Transverse colon (tissue), 4 donors: ENCODE data around the gene ITGB1. TPM values are rescaled to one million over a fixed set of nuclear protein-coding genes. Genes with fewer than 3 reads are reported as not detected.

ENCODE experiments used
- DNase-seq: peaks from one replicate; pipeline ENCODE4 v3.0.0-alpha.2; 2019
- H3K27ac ChIP-seq, 4 donors: fragments of 200-600 bp; sonication (generic); 2 replicates each; pipeline ENCODE4 v1.5.1; 2016 to 2018; ENCODE audit warnings: inconsistent platforms in 4 of 4
- H3K27me3 ChIP-seq: fragments of 200-600 bp; sonication (generic); 2 replicates; pipeline ENCODE4 v1.5.1; 2017; ENCODE audit warnings: inconsistent platforms
- H3K36me3 ChIP-seq, 4 donors: fragments of 200-600 bp; sonication (generic); 2 replicates each; pipeline ENCODE4 v1.5.1; 2017 to 2019; ENCODE audit warnings: inconsistent platforms in 4 of 4
- H3K4me1 ChIP-seq, 4 donors: fragments of 200-600 bp; sonication (generic); 2 replicates each; pipeline ENCODE4 v1.5.1; 2017 to 2020; ENCODE audit warnings: inconsistent platforms in 4 of 4
- H3K4me3 ChIP-seq, 4 donors: fragments of 200-600 bp; sonication (generic); 1 replicate in 1 of 4; 2 replicates in 3 of 4; pipeline versions ENCODE4 v1.5.1 to v1.6.1; 2017 to 2019; ENCODE audit warnings: inconsistent platforms in 4 of 4
- H3K9me3 ChIP-seq, 2 donors: fragments of 200-600 bp; sonication (generic); 2 replicates each; pipeline ENCODE4 v1.5.1; 2017 to 2019; ENCODE audit warnings: inconsistent platforms in 2 of 2
- CTCF ChIP-seq, 5 experiments: fragments of 200-600 bp in 3 of 5; fragments of 450-650 bp in 2 of 5; sonication (generic) in 3 of 5; IDR thresholded peaks; 1 replicate in 2 of 5; 2 replicates in 3 of 5; pipeline ENCODE4 v1.5.1; 2016 to 2017; ENCODE audit warnings: antibody characterized with exemption in 5 of 5, inconsistent platforms in 3 of 5, mild to moderate bottlenecking in 2 of 5, moderate library complexity in 1 of 5
- EP300 ChIP-seq: sonication (generic); formaldehyde crosslinking; IDR thresholded peaks from one replicate; pipeline ENCODE4 v1.6.1; 2017; ENCODE audit warnings: antibody characterized with exemption, low read depth
- POLR2A ChIP-seq: fragments of 450-650 bp; IDR thresholded peaks from one replicate; pipeline ENCODE4 v1.6.1; 2016; ENCODE audit warnings: antibody characterized with exemption, mild to moderate bottlenecking, moderate library complexity
- POLR2AphosphoS5 ChIP-seq, 3 donors: sonication (generic); formaldehyde crosslinking; IDR thresholded peaks; one replicate each; pipeline ENCODE4 v1.6.1; 2016; ENCODE audit warnings: antibody characterized with exemption in 3 of 3
- WGBS, 2 donors: methylation state at CpG; one replicate each; pipeline ENCODE4 v1.1.5; 2018; ENCODE audit warnings: low coverage in 1 of 2; 5-methylcytosine and 5-hydroxymethylcytosine counted together
- in situ Hi-C, 4 donors: fragments of 200-750 bp; cut with MboI; loops; one replicate each; pipeline versions ENCODE4 v1.15.0 to v1.15.1; 2017; ENCODE audit warnings: low sequenced_read_pairs in 3 of 4, low pct_ligation_motif_present in 1 of 4, low pct_unique_long_range_greater_than_20kb in 1 of 4
- intact Hi-C: fragments of 100-400 bp; cut with DNase I; formaldehyde crosslinking; loops from one replicate; pipeline ENCODE4 v1.15.1; 2023; ENCODE audit warnings: low total_unique reads
- total RNA-seq, 4 donors: library from RNA; depleted of rRNA; stranded (reverse); fragments of >200 nt; gene quantifications; one replicate each; pipeline ENCODE4 v1.1.0, GENCODE V29; 2016

ITGB1 gene
- total RNA-seq, 4 donors from 2014 or later, result 135 to 362 (median 252) TPM

- Histone ChIP-seq H3K9me3 (no peaks in the 10 kb centered on the region), H3K4me1 (peaks cover 7 to 67% (median 51%) of the 10 kb centered on the region in 4 donors), H3K36me3 (no peaks in the 10 kb centered on the region), H3K27me3 (no peaks in the 10 kb centered on the region), H3K27ac (peak overlapping the region; percentile 9 to 51 (median 24)), H3K4me3 (no peak overlapping the region)
- intact Hi-C loops, result loop anchor here (10.0 kb wide), 1 partner anchor 54 kb away; no protein-coding TSS in a partner anchor
- TF ChIP-seq POLR2A (no peak), CTCF (IDR thresholded peaks at IDR 0.05) (no peak), EP300 (no peak), POLR2AphosphoS5 (IDR thresholded peaks at IDR 0.05) (no peak)
- 37 to 40% methylated on average over 3 of the region's 3 CpGs for WGBS, 2 donors
- in situ Hi-C loops, result no loop called here
- no peak for DNase-seq
Observed at GRCh38 chr10:32951111-32951510, 6.9 kb downstream of the ITGB1 start.

- Histone ChIP-seq H3K36me3 (no peaks in the 10 kb centered on the region), H3K4me1 (peaks cover 7 to 62% (median 47%) of the 10 kb centered on the region in 4 donors), H3K9me3 (no peaks in the 10 kb centered on the region), H3K27ac (peak overlapping the region in 3 of 4 donors; percentile 9 to 51 (median 9)), H3K27me3 (no peaks in the 10 kb centered on the region), H3K4me3 (no peak overlapping the region)
- DNase-seq, result no peak
- TF ChIP-seq POLR2AphosphoS5 (IDR thresholded peaks at IDR 0.05), result no peak
- no peak for TF ChIP-seq CTCF (IDR thresholded peaks at IDR 0.05)
- no peak for TF ChIP-seq POLR2A
- no peak for TF ChIP-seq EP300
- WGBS, 2 donors, result 45 to 65% methylated on average over 3 to 5 of the region's 5 CpGs
- in situ Hi-C loops, result no loop called here
- intact Hi-C loops, result loop anchor here (10.0 kb wide), 1 partner anchor 54 kb away; no protein-coding TSS in a partner anchor
Observed at GRCh38 chr10:32950591-32951108, 7.4 kb downstream of the ITGB1 start.

- intact Hi-C loops (no loop called here), in situ Hi-C loops (loop anchor here in 1 of 4 donors (10.0 kb wide), 1 partner anchor 56 kb away; no protein-coding TSS in a partner anchor)
- Histone ChIP-seq H3K36me3 (no peaks in the 10 kb centered on the region), H3K27me3 (no peaks in the 10 kb centered on the region), H3K4me1 (peaks cover 7 to 57% (median 37%) of the 10 kb centered on the region in 4 donors), H3K9me3 (no peaks in the 10 kb centered on the region), H3K27ac (peak overlapping the region in 1 of 4 donors; percentile 15), H3K4me3 (no peak overlapping the region)
- DNase-seq, result no peak
- TF ChIP-seq POLR2A (no peak), CTCF (IDR thresholded peaks at IDR 0.05) (no peak), POLR2AphosphoS5 (IDR thresholded peaks at IDR 0.05) (no peak), EP300 (no peak)
Observed at GRCh38 chr10:32949221-32949678, 8.8 kb downstream of the ITGB1 start.

- 58 to 68% methylated on average over 2 to 3 of the region's 3 CpGs for WGBS, 2 donors
- in situ Hi-C loops (loop anchor here in 1 of 4 donors (10.0 kb wide), 1 partner anchor 56 kb away; no protein-coding TSS in a partner anchor), intact Hi-C loops (no loop called here)
- H3K4me1 ChIP-seq, result peaks cover 11 to 57% (median 37%) of the 10 kb centered on the region in 4 donors
- DNase-seq, result no peak
- TF ChIP-seq EP300 (no peak), POLR2A (no peak), CTCF (IDR thresholded peaks at IDR 0.05) (no peak), POLR2AphosphoS5 (IDR thresholded peaks at IDR 0.05) (no peak)
- no peaks in the 10 kb centered on the region for H3K9me3 ChIP-seq
- no peak overlapping the region for H3K4me3 ChIP-seq
- H3K27ac ChIP-seq, result peak overlapping the region in 1 of 4 donors; percentile 15
- H3K27me3 ChIP-seq, result no peaks in the 10 kb centered on the region
- no peaks in the 10 kb centered on the region for H3K36me3 ChIP-seq
Observed at GRCh38 chr10:32948451-32948850, 9.6 kb downstream of the ITGB1 start.
